GM19455 (cell line): ENCODE measurements around the gene AGO4.
"Not testable (repeated sequence)": the region's sequence is repeated elsewhere in the genome, so short reads cannot be mapped to it uniquely, and the experiment has no call there.

Experiments
- ATAC-seq: cut with Tn5 transposase; IDR thresholded peaks from one replicate; pipeline ENCODE4 v1.9.1; 2021; ENCODE audit not compliant: unreplicated experiment

AGO4 gene

GRCh38 chr1:35810096-35810881 lies 2.5 kb downstream of the AGO4 start:
- no peak for ATAC-seq

GRCh38 chr1:35812754-35813153 lies 4.9 kb downstream of the AGO4 start:
- not testable (repeated sequence) for ATAC-seq

GRCh38 chr1:35825255-35825654 lies 17.4 kb downstream of the AGO4 start:
- ATAC-seq, result no peak

- no peak for ATAC-seq
These were observed 24.6 kb downstream of the AGO4 start for GRCh38 chr1:35832276-35832905.

- no peak for ATAC-seq
These were observed 25.6 kb downstream of the AGO4 start for GRCh38 chr1:35833395-35833794.

- no peak for ATAC-seq
These were observed 26.4 kb downstream of the AGO4 start for GRCh38 chr1:35834218-35834617.

- ATAC-seq, result no peak
These were observed 27.6 kb downstream of the AGO4 start for GRCh38 chr1:35835398-35835797.

GRCh38 chr1:35836734-35837133 lies 28.9 kb downstream of the AGO4 start:
- no peak for ATAC-seq

GRCh38 chr1:35838693-35839245 lies 31.0 kb downstream of the AGO4 start:
- ATAC-seq, result no peak

GRCh38 chr1:35844826-35845225 lies 37.0 kb downstream of the AGO4 start:
- ATAC-seq, result no peak

GRCh38 chr1:35845766-35846165 lies 38.0 kb downstream of the AGO4 start:
- no peak for ATAC-seq

- no peak for ATAC-seq
These were observed 40.2 kb downstream of the AGO4 start for GRCh38 chr1:35847935-35848565.

GRCh38 chr1:35850051-35850450 lies 42.2 kb downstream of the AGO4 start:
- no peak for ATAC-seq

- ATAC-seq, result no peak
These were observed 42.9 kb downstream of the AGO4 start for GRCh38 chr1:35850716-35851115.

GRCh38 chr1:35851132-35851869 lies 43.5 kb downstream of the AGO4 start:
- ATAC-seq, result no peak

- ATAC-seq, result no peak
These were observed 44.4 kb downstream of the AGO4 start for GRCh38 chr1:35852241-35852640.

GRCh38 chr1:35854989-35855700 lies 47.3 kb downstream of the AGO4 start:
- no peak for ATAC-seq

- ATAC-seq, result no peak
These were observed 49.1 kb downstream of the AGO4 start for GRCh38 chr1:35856964-35857363.

GRCh38 chr1:35857830-35858229 lies 50.0 kb downstream of the AGO4 start:
- no peak for ATAC-seq

- no peak for ATAC-seq
These were observed 52.9 kb downstream of the AGO4 start for GRCh38 chr1:35860696-35861095.

- no peak for ATAC-seq
These were observed 55.3 kb downstream of the AGO4 start for GRCh38 chr1:35863136-35863535.
